Suprapubic skin (tissue), 4 donors: ENCODE measurements around the gene ZFYVE28.

Source experiments
- CTCF ChIP-seq, 2 donors: fragments of 200-600 bp in 1 of 2; fragments of 450-650 bp in 1 of 2; sonication (generic) in 1 of 2; IDR thresholded peaks; one replicate each; pipeline ENCODE4 v1.5.1; 2016 to 2019; ENCODE audit warnings: antibody characterized with exemption in 2 of 2, mild to moderate bottlenecking in 1 of 2, moderate library complexity in 1 of 2
- POLR2A ChIP-seq, 2 donors: fragments of 450-650 bp; IDR thresholded peaks; one replicate each; pipeline ENCODE4 v1.6.1; 2017; ENCODE audit warnings: antibody characterized with exemption in 2 of 2, mild to moderate bottlenecking in 2 of 2, moderate library complexity in 2 of 2
- POLR2AphosphoS5 ChIP-seq, 3 donors: sonication (generic); formaldehyde crosslinking; IDR thresholded peaks; one replicate each; pipeline ENCODE4 v1.6.1; 2017; ENCODE audit warnings: antibody characterized with exemption in 3 of 3

GRCh38 chr4:2262145-2262943 lies 156.1 kb downstream of the ZFYVE28 start:
- TF ChIP-seq POLR2A (IDR thresholded peaks at IDR 0.05): peak in 1 of 2 donors; percentile 60
- TF ChIP-seq CTCF (IDR thresholded peaks at IDR 0.05): no peak
- TF ChIP-seq POLR2AphosphoS5 (IDR thresholded peaks at IDR 0.05): peak in 2 of 3 donors; percentile 33 to 76
